ENCODE results near the gene SIRT3. TPM values are rescaled to one million over a fixed set of nuclear protein-coding genes. Genes with fewer than 3 reads are reported as not detected.

The SIRT3 gene
- total RNA-seq, 1 experiment from 2014 or later, result 8.6 TPM

Other genes with a start within 250 kb of the SIRT3 start
- gene SCGB1C1, start 43.3 kb downstream of the SIRT3 start, total RNA-seq (2014; rRNA removed; shearing (Covaris generic)), result not detected in 2 replicates
- 45.6 and 47.9 TPM in 2 replicates for gene BET1L, start 28.9 kb downstream of the SIRT3 start, total RNA-seq (2014; rRNA removed; shearing (Covaris generic))
- 253 and 283 TPM in 2 replicates for gene RIC8A, start 28.6 kb downstream of the SIRT3 start, total RNA-seq (2014; rRNA removed; shearing (Covaris generic))
- gene PSMD13, start 634 bp upstream of the SIRT3 start, total RNA-seq (2014; rRNA removed; shearing (Covaris generic)), result 235 TPM in 2 replicates
- gene NLRP6, start 42.1 kb upstream of the SIRT3 start, total RNA-seq (2014; rRNA removed; shearing (Covaris generic)), result not detected in 2 replicates
- gene PGGHG, start 52.8 kb upstream of the SIRT3 start, total RNA-seq (2014; rRNA removed; shearing (Covaris generic)), result 175 and 194 TPM in 2 replicates
- not detected in 2 replicates for gene IFITM5, start 63.2 kb upstream of the SIRT3 start, total RNA-seq (2014; rRNA removed; shearing (Covaris generic))
- gene IFITM2, start 71.5 kb upstream of the SIRT3 start, total RNA-seq (2014; rRNA removed; shearing (Covaris generic)), result 31.2 and 32.3 TPM in 2 replicates
- 6.8 and 7.6 TPM in 2 replicates for gene IFITM1, start 77.7 kb upstream of the SIRT3 start, total RNA-seq (2014; rRNA removed; shearing (Covaris generic))
- 10.6 and 30.1 TPM in 2 replicates for gene IFITM3, start 84.5 kb upstream of the SIRT3 start, total RNA-seq (2014; rRNA removed; shearing (Covaris generic))
- not detected in 2 replicates for gene B4GALNT4, start 133.2 kb upstream of the SIRT3 start, total RNA-seq (2014; rRNA removed; shearing (Covaris generic))
- gene PKP3, start 157.9 kb upstream of the SIRT3 start, total RNA-seq (2014; rRNA removed; shearing (Covaris generic)), result 284 and 306 TPM in 2 replicates
- gene SIGIRR, start 178.7 kb upstream of the SIRT3 start, total RNA-seq (2014; rRNA removed; shearing (Covaris generic)), result 295 and 312 TPM in 2 replicates
- 63.7 and 94.0 TPM in 2 replicates for gene ANO9, start 205.7 kb upstream of the SIRT3 start, total RNA-seq (2014; rRNA removed; shearing (Covaris generic))
- gene PTDSS2, start 213.9 kb upstream of the SIRT3 start, total RNA-seq (2014; rRNA removed; shearing (Covaris generic)), result 56.6 and 63.4 TPM in 2 replicates

All from HT-29 (cell line).